Thyroid gland (tissue), 4 donors: Measurements from ENCODE around the gene CHST12.

Experiments used
- POLR2A ChIP-seq, 2 donors: fragments of 450-650 bp; IDR thresholded peaks; one replicate each; pipeline ENCODE4 v1.6.1; 2017; ENCODE audit warnings: antibody characterized with exemption in 2 of 2, mild to moderate bottlenecking in 2 of 2, moderate library complexity in 1 of 2
- TF ChIP-seq, protein P1 (sequence below), 6 experiments: fragments of 200-600 bp in 3 of 6; fragments of 450-650 bp in 3 of 6; sonication (generic) in 3 of 6; IDR thresholded peaks; one replicate each; pipeline ENCODE4 v1.5.1; 2016 to 2019; ENCODE audit warnings: antibody characterized with exemption in 6 of 6, mild to moderate bottlenecking in 2 of 6, inconsistent platforms in 1 of 6, moderate library complexity in 1 of 6

- TF ChIP-seq, protein P1, sequence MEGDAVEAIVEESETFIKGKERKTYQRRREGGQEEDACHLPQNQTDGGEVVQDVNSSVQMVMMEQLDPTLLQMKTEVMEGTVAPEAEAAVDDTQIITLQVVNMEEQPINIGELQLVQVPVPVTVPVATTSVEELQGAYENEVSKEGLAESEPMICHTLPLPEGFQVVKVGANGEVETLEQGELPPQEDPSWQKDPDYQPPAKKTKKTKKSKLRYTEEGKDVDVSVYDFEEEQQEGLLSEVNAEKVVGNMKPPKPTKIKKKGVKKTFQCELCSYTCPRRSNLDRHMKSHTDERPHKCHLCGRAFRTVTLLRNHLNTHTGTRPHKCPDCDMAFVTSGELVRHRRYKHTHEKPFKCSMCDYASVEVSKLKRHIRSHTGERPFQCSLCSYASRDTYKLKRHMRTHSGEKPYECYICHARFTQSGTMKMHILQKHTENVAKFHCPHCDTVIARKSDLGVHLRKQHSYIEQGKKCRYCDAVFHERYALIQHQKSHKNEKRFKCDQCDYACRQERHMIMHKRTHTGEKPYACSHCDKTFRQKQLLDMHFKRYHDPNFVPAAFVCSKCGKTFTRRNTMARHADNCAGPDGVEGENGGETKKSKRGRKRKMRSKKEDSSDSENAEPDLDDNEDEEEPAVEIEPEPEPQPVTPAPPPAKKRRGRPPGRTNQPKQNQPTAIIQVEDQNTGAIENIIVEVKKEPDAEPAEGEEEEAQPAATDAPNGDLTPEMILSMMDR (IDR thresholded peaks at IDR 0.05): no peak
- TF ChIP-seq POLR2A (IDR thresholded peaks at IDR 0.05): no peak
Measured at GRCh38 chr7:2354939-2355704, 48.3 kb upstream of the CHST12 start.
